GM12878 (cell line): Measurements from ENCODE around the gene ATP5ME. TPM values are rescaled to one million over a fixed set of nuclear protein-coding genes. Genes with fewer than 3 reads are reported as not detected.

Source experiments
- ASH2L ChIP-seq: fragments of 300-600, 200-600 bp; sonication (generic); IDR thresholded peaks from 2 replicates; pipeline ENCODE4 v1.6.1; 2017; ENCODE audit warnings: low read depth, mild to moderate bottlenecking, borderline replicate concordance
- BMI1 ChIP-seq: fragments of 450-650 bp; IDR thresholded peaks from 2 replicates; pipeline ENCODE4 v1.6.1; 2016; ENCODE audit warnings: mild to moderate bottlenecking, moderate library complexity, borderline replicate concordance
- CBX3 ChIP-seq: fragments of 200-600 bp; sonication (generic); IDR thresholded peaks from 2 replicates; pipeline ENCODE4 v1.6.1; 2016; ENCODE audit warnings: low read depth, borderline replicate concordance
- CHD1 ChIP-seq: IDR thresholded peaks from 2 replicates; pipeline ENCODE4 v1.6.1; 2012; ENCODE audit warnings: low read depth, low read length, improper control_type of control experiment
- CHD2 ChIP-seq: IDR thresholded peaks from 2 replicates; pipeline ENCODE4 v1.6.1; 2011; ENCODE audit warnings: low read depth, low read length, improper control_type of control experiment, borderline replicate concordance
- LARP7 ChIP-seq: fragments of 450-650 bp; IDR thresholded peaks from 2 replicates; pipeline ENCODE4 v1.6.1; 2017; ENCODE audit warnings: mild to moderate bottlenecking
- MYC ChIP-seq: IDR thresholded peaks from 2 replicates; pipeline ENCODE4 v1.6.1; 2011; ENCODE audit warnings: mild to moderate bottlenecking, low read length, moderate library complexity, inconsistent platforms; ENCODE audit not compliant: insufficient read depth, insufficient replicate concordance, insufficient read length, severe bottlenecking
- NRF1 ChIP-seq: conservative IDR thresholded peaks from 2 replicates; pipeline ENCODE4 v1.6.1; 2011; ENCODE audit warnings: mild to moderate bottlenecking, low read depth, low read length, improper control_type of control experiment
- RAD51 ChIP-seq: fragments of 450-650 bp; IDR thresholded peaks from 2 replicates; pipeline ENCODE4 v1.6.1; 2016; ENCODE audit warnings: moderate library complexity, mild to moderate bottlenecking, inconsistent platforms
- SMC3 ChIP-seq: IDR thresholded peaks from 2 replicates; pipeline ENCODE4 v1.6.1; 2011; ENCODE audit warnings: low read length, improper control_type of control experiment, borderline replicate concordance
- SP1 ChIP-seq: IDR thresholded peaks from one replicate; pipeline ENCODE4 v1.6.1; 2011; ENCODE audit warnings: low read depth, low read length
- SUPT20H ChIP-seq: IDR thresholded peaks from 2 replicates; pipeline ENCODE4 v1.6.1; 2011; ENCODE audit warnings: low read depth, mild to moderate bottlenecking, low read length, moderate library complexity, borderline replicate concordance; ENCODE audit not compliant: control insufficient read depth
- TARDBP ChIP-seq: IDR thresholded peaks from 2 replicates; pipeline ENCODE4 v1.6.1; 2016; ENCODE audit warnings: borderline replicate concordance
- TBL1XR1 ChIP-seq: IDR thresholded peaks from 2 replicates; pipeline ENCODE4 v1.6.1; 2012; ENCODE audit warnings: low read depth, low read length, improper control_type of control experiment
- ZBED1 ChIP-seq: IDR thresholded peaks from 2 replicates; pipeline ENCODE4 v1.6.1; 2016; ENCODE audit warnings: borderline replicate concordance
- ZNF217 ChIP-seq: fragments of 450-650 bp; IDR thresholded peaks from 2 replicates; pipeline ENCODE4 v1.6.1; 2017; ENCODE audit warnings: antibody characterized with exemption, mild to moderate bottlenecking
- ZNF622 ChIP-seq: fragments of 450-650 bp; IDR thresholded peaks from 2 replicates; pipeline ENCODE4 v1.6.1; 2017; ENCODE audit warnings: mild to moderate bottlenecking, inconsistent platforms
- polyA plus RNA-seq, 11 experiments: library from polyadenylated mRNA; depleted of rRNA in 4 of 11; unstranded in 6 of 11; stranded (reverse) in 5 of 11; fragments of >200 nt; fragmentation: Nextera tagmentation in 4 of 11; fragmentation: Illumina TruSeq in 1 of 11; extraction: Ambion mirVana in 4 of 11; extraction: Trizol in 1 of 11; gene quantifications; 1 replicate in 1 of 11; 2 replicates in 10 of 11; pipeline versions ENCODE4 v1.2.1 to v1.2.3, GENCODE V29; 2011 to 2016; ENCODE audit warnings: inconsistent platforms in 2 of 11, missing spikeins in 2 of 11, low read depth in 1 of 11
- total RNA-seq, 4 experiments: library from RNA; depleted of rRNA in 3 of 4; stranded (reverse); fragments of >200 nt in 3 of 4; fragmentation: Illumina TruSeq in 1 of 4; extraction: Trizol in 1 of 4; gene quantifications; 2 replicates each; pipeline versions ENCODE4 v1.2.1 to v1.2.3, GENCODE V29; 2013 to 2021
- TF ChIP-seq, protein P1 (sequence below): fragments of 450-650 bp; IDR thresholded peaks from 2 replicates; pipeline ENCODE4 v1.6.1; 2017; ENCODE audit warnings: mild to moderate bottlenecking, moderate library complexity
- TF ChIP-seq, protein P2 (sequence below): fragments of 450-650 bp; IDR thresholded peaks from 2 replicates; pipeline ENCODE4 v1.6.1; 2017; ENCODE audit warnings: antibody characterized with exemption, mild to moderate bottlenecking, moderate library complexity
- TF ChIP-seq, protein P3 (sequence below): IDR thresholded peaks from 2 replicates; pipeline ENCODE4 v1.6.1; 2011; ENCODE audit warnings: borderline replicate concordance, low read depth, mild to moderate bottlenecking, moderate library complexity, mixed read lengths, low read length; ENCODE audit not compliant: insufficient read depth; ENCODE audit errors: extremely low read length
- TF ChIP-seq, protein P4 (sequence below): IDR thresholded peaks from 2 replicates; pipeline ENCODE4 v1.6.1; 2012; ENCODE audit warnings: low read length, inconsistent platforms

Gene ATP5ME
- total and polyA plus RNA-seq, 10 of the 15 experiments (the other 5 are each of a cell fraction or from before 2014, with no cell fraction given): 279 to 2,374 (median 509) TPM

DNA sequence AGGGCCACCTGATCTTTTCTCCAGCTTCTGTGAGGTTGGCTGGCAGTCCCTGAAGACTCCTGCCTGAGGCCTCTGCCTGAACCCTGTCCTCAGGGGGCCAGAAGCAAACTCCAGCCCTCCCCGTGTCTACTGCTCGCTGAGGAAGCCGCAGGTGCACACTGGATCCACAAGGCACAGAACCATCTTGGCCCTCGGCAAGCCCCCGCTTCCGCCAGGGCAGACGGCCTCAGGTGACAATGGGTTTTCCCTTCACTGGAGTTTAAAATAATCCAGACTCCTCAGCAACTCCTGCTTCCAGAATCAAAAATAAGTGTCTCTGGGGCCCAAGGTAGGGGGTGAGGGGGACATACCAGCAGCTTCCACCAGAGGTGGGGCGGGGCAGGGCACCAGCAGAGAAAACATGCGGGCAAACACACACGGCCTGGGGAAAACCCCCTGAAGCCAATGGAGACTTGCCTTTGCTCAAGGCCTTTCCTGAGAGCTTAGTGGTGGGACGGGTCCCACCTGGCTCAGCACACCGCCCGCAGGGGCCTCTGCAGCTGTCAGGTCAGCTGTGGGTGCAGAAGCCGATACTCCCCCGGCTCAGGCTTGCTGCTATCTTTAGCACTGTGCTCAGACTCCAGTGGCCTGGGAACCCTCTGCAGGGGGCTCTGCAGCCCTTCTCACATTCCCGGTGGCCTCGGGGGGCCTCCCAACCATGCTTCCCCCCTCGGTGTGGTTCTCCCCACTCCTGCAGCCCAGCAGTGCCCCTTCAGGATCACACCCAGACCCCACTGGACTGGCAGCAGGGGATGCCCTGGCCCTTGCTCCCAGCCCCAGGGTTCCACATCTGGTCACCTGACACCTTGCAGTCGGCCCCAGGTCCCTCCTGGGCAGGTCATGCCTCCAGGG is 2.1 kb upstream of the ATP5ME start (continued):
- no peak for TF ChIP-seq TARDBP
- TF ChIP-seq SUPT20H: no peak
- TF ChIP-seq NRF1: no peak
- no peak for TF ChIP-seq BMI1
- TF ChIP-seq, protein P1, sequence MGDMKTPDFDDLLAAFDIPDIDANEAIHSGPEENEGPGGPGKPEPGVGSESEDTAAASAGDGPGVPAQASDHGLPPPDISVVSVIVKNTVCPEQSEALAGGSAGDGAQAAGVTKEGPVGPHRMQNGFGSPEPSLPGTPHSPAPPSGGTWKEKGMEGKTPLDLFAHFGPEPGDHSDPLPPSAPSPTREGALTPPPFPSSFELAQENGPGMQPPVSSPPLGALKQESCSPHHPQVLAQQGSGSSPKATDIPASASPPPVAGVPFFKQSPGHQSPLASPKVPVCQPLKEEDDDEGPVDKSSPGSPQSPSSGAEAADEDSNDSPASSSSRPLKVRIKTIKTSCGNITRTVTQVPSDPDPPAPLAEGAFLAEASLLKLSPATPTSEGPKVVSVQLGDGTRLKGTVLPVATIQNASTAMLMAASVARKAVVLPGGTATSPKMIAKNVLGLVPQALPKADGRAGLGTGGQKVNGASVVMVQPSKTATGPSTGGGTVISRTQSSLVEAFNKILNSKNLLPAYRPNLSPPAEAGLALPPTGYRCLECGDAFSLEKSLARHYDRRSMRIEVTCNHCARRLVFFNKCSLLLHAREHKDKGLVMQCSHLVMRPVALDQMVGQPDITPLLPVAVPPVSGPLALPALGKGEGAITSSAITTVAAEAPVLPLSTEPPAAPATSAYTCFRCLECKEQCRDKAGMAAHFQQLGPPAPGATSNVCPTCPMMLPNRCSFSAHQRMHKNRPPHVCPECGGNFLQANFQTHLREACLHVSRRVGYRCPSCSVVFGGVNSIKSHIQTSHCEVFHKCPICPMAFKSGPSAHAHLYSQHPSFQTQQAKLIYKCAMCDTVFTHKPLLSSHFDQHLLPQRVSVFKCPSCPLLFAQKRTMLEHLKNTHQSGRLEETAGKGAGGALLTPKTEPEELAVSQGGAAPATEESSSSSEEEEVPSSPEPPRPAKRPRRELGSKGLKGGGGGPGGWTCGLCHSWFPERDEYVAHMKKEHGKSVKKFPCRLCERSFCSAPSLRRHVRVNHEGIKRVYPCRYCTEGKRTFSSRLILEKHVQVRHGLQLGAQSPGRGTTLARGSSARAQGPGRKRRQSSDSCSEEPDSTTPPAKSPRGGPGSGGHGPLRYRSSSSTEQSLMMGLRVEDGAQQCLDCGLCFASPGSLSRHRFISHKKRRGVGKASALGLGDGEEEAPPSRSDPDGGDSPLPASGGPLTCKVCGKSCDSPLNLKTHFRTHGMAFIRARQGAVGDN: 0 out of 2 replicates have a peak, but pooled peaks have one; percentile 36
- no peak for TF ChIP-seq MYC
- no peak for TF ChIP-seq CBX3
- no peak for TF ChIP-seq SMC3
- no peak for TF ChIP-seq TBL1XR1
- TF ChIP-seq ZBED1: no peak
- TF ChIP-seq, protein P2, sequence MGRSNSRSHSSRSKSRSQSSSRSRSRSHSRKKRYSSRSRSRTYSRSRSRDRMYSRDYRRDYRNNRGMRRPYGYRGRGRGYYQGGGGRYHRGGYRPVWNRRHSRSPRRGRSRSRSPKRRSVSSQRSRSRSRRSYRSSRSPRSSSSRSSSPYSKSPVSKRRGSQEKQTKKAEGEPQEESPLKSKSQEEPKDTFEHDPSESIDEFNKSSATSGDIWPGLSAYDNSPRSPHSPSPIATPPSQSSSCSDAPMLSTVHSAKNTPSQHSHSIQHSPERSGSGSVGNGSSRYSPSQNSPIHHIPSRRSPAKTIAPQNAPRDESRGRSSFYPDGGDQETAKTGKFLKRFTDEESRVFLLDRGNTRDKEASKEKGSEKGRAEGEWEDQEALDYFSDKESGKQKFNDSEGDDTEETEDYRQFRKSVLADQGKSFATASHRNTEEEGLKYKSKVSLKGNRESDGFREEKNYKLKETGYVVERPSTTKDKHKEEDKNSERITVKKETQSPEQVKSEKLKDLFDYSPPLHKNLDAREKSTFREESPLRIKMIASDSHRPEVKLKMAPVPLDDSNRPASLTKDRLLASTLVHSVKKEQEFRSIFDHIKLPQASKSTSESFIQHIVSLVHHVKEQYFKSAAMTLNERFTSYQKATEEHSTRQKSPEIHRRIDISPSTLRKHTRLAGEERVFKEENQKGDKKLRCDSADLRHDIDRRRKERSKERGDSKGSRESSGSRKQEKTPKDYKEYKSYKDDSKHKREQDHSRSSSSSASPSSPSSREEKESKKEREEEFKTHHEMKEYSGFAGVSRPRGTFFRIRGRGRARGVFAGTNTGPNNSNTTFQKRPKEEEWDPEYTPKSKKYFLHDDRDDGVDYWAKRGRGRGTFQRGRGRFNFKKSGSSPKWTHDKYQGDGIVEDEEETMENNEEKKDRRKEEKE: no peak
- TF ChIP-seq SP1: no peak
- TF ChIP-seq CHD1: no peak
- no peak; the same call in 1 of the 2 replicates for TF ChIP-seq ASH2L
- TF ChIP-seq, protein P3, sequence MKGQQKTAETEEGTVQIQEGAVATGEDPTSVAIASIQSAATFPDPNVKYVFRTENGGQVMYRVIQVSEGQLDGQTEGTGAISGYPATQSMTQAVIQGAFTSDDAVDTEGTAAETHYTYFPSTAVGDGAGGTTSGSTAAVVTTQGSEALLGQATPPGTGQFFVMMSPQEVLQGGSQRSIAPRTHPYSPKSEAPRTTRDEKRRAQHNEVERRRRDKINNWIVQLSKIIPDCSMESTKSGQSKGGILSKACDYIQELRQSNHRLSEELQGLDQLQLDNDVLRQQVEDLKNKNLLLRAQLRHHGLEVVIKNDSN: no peak
- TF ChIP-seq ZNF622: no peak
- TF ChIP-seq LARP7: no peak
- TF ChIP-seq, protein P4, sequence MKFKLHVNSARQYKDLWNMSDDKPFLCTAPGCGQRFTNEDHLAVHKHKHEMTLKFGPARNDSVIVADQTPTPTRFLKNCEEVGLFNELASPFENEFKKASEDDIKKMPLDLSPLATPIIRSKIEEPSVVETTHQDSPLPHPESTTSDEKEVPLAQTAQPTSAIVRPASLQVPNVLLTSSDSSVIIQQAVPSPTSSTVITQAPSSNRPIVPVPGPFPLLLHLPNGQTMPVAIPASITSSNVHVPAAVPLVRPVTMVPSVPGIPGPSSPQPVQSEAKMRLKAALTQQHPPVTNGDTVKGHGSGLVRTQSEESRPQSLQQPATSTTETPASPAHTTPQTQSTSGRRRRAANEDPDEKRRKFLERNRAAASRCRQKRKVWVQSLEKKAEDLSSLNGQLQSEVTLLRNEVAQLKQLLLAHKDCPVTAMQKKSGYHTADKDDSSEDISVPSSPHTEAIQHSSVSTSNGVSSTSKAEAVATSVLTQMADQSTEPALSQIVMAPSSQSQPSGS: no peak
- TF ChIP-seq RAD51: no peak
- TF ChIP-seq CHD2: no peak
- no peak for TF ChIP-seq ZNF217
